Measurements from ENCODE around the gene LONRF3.

- TF ChIP-seq, protein P1, sequence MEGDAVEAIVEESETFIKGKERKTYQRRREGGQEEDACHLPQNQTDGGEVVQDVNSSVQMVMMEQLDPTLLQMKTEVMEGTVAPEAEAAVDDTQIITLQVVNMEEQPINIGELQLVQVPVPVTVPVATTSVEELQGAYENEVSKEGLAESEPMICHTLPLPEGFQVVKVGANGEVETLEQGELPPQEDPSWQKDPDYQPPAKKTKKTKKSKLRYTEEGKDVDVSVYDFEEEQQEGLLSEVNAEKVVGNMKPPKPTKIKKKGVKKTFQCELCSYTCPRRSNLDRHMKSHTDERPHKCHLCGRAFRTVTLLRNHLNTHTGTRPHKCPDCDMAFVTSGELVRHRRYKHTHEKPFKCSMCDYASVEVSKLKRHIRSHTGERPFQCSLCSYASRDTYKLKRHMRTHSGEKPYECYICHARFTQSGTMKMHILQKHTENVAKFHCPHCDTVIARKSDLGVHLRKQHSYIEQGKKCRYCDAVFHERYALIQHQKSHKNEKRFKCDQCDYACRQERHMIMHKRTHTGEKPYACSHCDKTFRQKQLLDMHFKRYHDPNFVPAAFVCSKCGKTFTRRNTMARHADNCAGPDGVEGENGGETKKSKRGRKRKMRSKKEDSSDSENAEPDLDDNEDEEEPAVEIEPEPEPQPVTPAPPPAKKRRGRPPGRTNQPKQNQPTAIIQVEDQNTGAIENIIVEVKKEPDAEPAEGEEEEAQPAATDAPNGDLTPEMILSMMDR (IDR thresholded peaks at IDR 0.05) = no peak
- no peak for TF ChIP-seq POLR2A (IDR thresholded peaks at IDR 0.05)
Measured at GRCh38 chrX:118964252-118964651, 10.2 kb upstream of the LONRF3 start.

Data from right lobe of liver (tissue), 4 donors.